Esophagus squamous epithelium (tissue), 4 donors: Measurements from ENCODE around the gene RASSF5.

ENCODE experiments used
- CTCF ChIP-seq, 6 experiments: fragments of 450-650 bp in 4 of 6; fragments of 200-600 bp in 2 of 6; sonication (generic) in 2 of 6; IDR thresholded peaks; one replicate each; pipeline ENCODE4 v1.5.1; 2016 to 2019; ENCODE audit warnings: antibody characterized with exemption in 6 of 6, mild to moderate bottlenecking in 4 of 6, moderate library complexity in 4 of 6
- POLR2A ChIP-seq, 4 donors: fragments of 450-650 bp; IDR thresholded peaks; one replicate each; pipeline ENCODE4 v1.6.1; 2017; ENCODE audit warnings: antibody characterized with exemption in 4 of 4, mild to moderate bottlenecking in 4 of 4, moderate library complexity in 3 of 4

- TF ChIP-seq CTCF (IDR thresholded peaks at IDR 0.05) = no peak
- no peak for TF ChIP-seq POLR2A (IDR thresholded peaks at IDR 0.05)
Measured at GRCh38 chr1:206463911-206464310, 43.4 kb upstream of the RASSF5 start.
